DOHH2 (cell line): ENCODE results near the gene RABGAP1.

Experiments
- H3F3A ChIP-seq: fragments of 200-600 bp; sonication (generic), shearing (Covaris generic); 2 replicates; pipeline ENCODE4 v1.6.0; 2016; ENCODE audit warnings: antibody characterized with exemption, mild to moderate bottlenecking; ENCODE audit not compliant: control insufficient read depth, insufficient read depth
- H3K27ac ChIP-seq: fragments of 200-600 bp; sonication (generic); 2 replicates; pipeline ENCODE4 v1.5.1; 2014; ENCODE audit warnings: low read depth, mild to moderate bottlenecking, low read length, moderate library complexity
- H3K27me3 ChIP-seq: fragments of 200-600 bp; sonication (generic); 2 replicates; pipeline ENCODE4 v1.6.1; 2014; ENCODE audit warnings: mild to moderate bottlenecking, low read length, mixed read lengths; ENCODE audit not compliant: control insufficient read depth
- H3K36me3 ChIP-seq: fragments of 200-600 bp; sonication (generic); 2 replicates; pipeline ENCODE4 v1.6.1; 2014; ENCODE audit warnings: mild to moderate bottlenecking, low read length, moderate library complexity, mixed read lengths; ENCODE audit not compliant: control insufficient read depth
- H3K4me1 ChIP-seq: fragments of 200-600 bp; sonication (generic); 2 replicates; pipeline ENCODE4 v1.6.1; 2014; ENCODE audit warnings: mild to moderate bottlenecking, low read length, mixed read lengths; ENCODE audit not compliant: control insufficient read depth
- H3K4me2 ChIP-seq: fragments of 200-600 bp; sonication (generic); 2 replicates; pipeline ENCODE4 v1.6.0; 2014; ENCODE audit warnings: mild to moderate bottlenecking, low read length, moderate library complexity
- H3K4me3 ChIP-seq: fragments of 200-600 bp; sonication (generic); 2 replicates; pipeline ENCODE4 v1.5.1; 2014; ENCODE audit warnings: mild to moderate bottlenecking, low read length, mixed read lengths
- H3K79me2 ChIP-seq: fragments of 200-600 bp; sonication (generic); 2 replicates; pipeline ENCODE4 v1.6.1; 2014; ENCODE audit warnings: mild to moderate bottlenecking, low read length, mixed read lengths; ENCODE audit not compliant: control insufficient read depth
- H3K9me2 ChIP-seq: fragments of 200-600 bp; sonication (generic); replicated peaks from 2 replicates; pipeline ENCODE4 v1.6.1; 2014; ENCODE audit warnings: mild to moderate bottlenecking, low read length, mixed read lengths; ENCODE audit not compliant: control insufficient read depth
- H3K9me3 ChIP-seq: fragments of 200-600 bp; sonication (generic); 2 replicates; pipeline ENCODE4 v1.6.1; 2014; ENCODE audit warnings: antibody characterized with exemption, low read length, mixed read lengths; ENCODE audit not compliant: control insufficient read depth, insufficient read depth
- H4K20me1 ChIP-seq: fragments of 200-600 bp; sonication (generic); 2 replicates; pipeline ENCODE4 v1.6.0; 2014; ENCODE audit warnings: low read depth, mild to moderate bottlenecking, antibody characterized with exemption, low read length, moderate library complexity; ENCODE audit not compliant: control insufficient read depth, insufficient read depth
- EZH2phosphoT487 ChIP-seq: fragments of 200-600 bp; sonication (generic); IDR thresholded peaks from 2 replicates; pipeline ENCODE4 v1.6.1; 2017; ENCODE audit warnings: borderline replicate concordance, mild to moderate bottlenecking, antibody characterized with exemption, low read length, moderate library complexity, mixed read lengths
- TF ChIP-seq, protein P1 (sequence below): fragments of 200-600 bp; sonication (generic); IDR thresholded peaks from one replicate; pipeline ENCODE4 v1.5.1; 2014; ENCODE audit warnings: antibody characterized with exemption, mild to moderate bottlenecking, low read depth, low read length; ENCODE audit not compliant: poor library complexity, severe bottlenecking

RABGAP1 gene

DNA sequence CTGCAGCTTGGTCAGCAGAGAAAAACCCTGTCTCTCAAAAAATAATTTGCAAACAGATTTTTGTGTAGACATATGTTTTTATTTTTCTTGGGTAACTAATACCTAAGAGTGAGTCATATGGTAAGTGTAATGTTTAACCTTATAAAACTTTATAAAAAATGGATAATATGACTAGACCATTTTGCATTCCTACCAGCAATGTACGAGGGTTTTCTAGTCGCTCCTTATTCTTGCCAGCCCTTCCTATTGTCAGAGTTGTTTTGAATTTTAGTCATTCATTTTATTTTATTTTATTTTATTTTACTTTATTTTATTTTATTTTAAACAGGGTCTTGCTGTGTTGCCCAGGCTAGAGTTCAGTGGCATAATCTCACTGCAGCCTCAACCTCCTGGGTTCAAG is 37.8 kb downstream of the RABGAP1 start:
- no peaks in the 10 kb centered on the region for H3K4me1 ChIP-seq
- peaks cover 2% of the 10 kb centered on the region; the same call in 1 of the 2 replicates for H3F3A ChIP-seq
- H3K9me2 ChIP-seq = no peaks in the 10 kb centered on the region
- no peak for TF ChIP-seq EZH2phosphoT487
- TF ChIP-seq, protein P1, sequence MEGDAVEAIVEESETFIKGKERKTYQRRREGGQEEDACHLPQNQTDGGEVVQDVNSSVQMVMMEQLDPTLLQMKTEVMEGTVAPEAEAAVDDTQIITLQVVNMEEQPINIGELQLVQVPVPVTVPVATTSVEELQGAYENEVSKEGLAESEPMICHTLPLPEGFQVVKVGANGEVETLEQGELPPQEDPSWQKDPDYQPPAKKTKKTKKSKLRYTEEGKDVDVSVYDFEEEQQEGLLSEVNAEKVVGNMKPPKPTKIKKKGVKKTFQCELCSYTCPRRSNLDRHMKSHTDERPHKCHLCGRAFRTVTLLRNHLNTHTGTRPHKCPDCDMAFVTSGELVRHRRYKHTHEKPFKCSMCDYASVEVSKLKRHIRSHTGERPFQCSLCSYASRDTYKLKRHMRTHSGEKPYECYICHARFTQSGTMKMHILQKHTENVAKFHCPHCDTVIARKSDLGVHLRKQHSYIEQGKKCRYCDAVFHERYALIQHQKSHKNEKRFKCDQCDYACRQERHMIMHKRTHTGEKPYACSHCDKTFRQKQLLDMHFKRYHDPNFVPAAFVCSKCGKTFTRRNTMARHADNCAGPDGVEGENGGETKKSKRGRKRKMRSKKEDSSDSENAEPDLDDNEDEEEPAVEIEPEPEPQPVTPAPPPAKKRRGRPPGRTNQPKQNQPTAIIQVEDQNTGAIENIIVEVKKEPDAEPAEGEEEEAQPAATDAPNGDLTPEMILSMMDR = no peak
- H3K27ac ChIP-seq = no peak overlapping the region
- no peak overlapping the region for H3K4me3 ChIP-seq
- H3K79me2 ChIP-seq = peaks cover 12% of the 10 kb centered on the region; the same call in 1 of the 2 replicates
- peaks cover 3% of the 10 kb centered on the region; the same call in 1 of the 2 replicates for H4K20me1 ChIP-seq
- peaks cover 2% of the 10 kb centered on the region; the same call in 1 of the 2 replicates for H3K36me3 ChIP-seq
- no peak overlapping the region for H3K4me2 ChIP-seq
- H3K9me3 ChIP-seq = no peaks in the 10 kb centered on the region
- H3K27me3 ChIP-seq = no peaks in the 10 kb centered on the region

DNA sequence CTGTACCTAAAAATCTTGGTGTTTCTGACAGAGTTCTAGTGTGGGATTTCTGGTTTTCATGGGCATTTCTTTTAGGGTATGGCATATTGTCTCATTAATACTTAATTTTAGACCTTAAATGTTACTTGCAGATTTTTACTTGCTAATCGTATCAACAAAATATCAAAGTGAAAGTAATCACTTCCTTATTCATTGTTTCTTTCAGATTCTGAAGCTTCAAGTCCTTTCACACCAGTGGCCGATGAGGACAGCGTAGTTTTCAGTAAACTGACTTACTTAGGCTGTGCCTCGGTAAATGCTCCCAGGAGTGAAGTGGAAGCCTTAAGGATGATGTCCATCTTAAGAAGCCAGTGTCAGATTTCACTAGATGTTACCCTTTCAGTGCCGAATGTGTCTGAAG is 45.2 kb downstream of the RABGAP1 start:
- peaks cover 5% of the 10 kb centered on the region; the same call in 1 of the 2 replicates for H3F3A ChIP-seq
- H4K20me1 ChIP-seq = no peaks in the 10 kb centered on the region
- H3K27ac ChIP-seq = no peak overlapping the region
- no peak overlapping the region for H3K4me2 ChIP-seq
- H3K36me3 ChIP-seq = peaks cover 46% of the 10 kb centered on the region
- TF ChIP-seq EZH2phosphoT487 = no peak
- TF ChIP-seq, protein P1 = no peak
- peaks cover 5% of the 10 kb centered on the region; the same call in 1 of the 2 replicates for H3K79me2 ChIP-seq
- H3K4me3 ChIP-seq = no peak overlapping the region
- H3K27me3 ChIP-seq = no peaks in the 10 kb centered on the region
- H3K9me3 ChIP-seq = no peaks in the 10 kb centered on the region
- H3K4me1 ChIP-seq = no peaks in the 10 kb centered on the region
- H3K9me2 ChIP-seq = no peaks in the 10 kb centered on the region

DNA sequence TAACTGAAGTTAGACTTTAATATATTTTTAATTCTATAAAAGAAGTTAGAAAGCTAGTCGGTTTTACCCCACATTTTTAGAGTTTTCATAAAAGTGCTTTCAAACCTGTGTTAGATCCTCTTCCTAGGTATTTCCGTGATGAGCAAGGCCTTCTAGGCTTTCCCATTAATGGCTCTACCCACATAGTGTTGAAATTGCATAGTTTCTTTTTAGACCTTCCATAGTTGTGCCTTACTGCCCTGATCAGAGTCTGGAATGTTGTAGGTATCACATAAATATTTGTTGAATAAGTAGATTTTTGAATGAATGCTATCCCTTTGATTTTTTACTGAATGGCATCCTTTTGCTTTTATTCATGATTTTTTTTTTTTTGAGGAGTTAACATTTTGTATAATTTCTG is 47.3 kb downstream of the RABGAP1 start:
- H3K9me2 ChIP-seq = no peaks in the 10 kb centered on the region
- H4K20me1 ChIP-seq = no peaks in the 10 kb centered on the region
- H3K79me2 ChIP-seq = no peaks in the 10 kb centered on the region; the same call in 1 of the 2 replicates
- H3K9me3 ChIP-seq = no peaks in the 10 kb centered on the region
- H3F3A ChIP-seq = peaks cover 4% of the 10 kb centered on the region; the same call in 1 of the 2 replicates
- H3K36me3 ChIP-seq = peaks cover 50% of the 10 kb centered on the region
- H3K27ac ChIP-seq = no peak overlapping the region
- TF ChIP-seq, protein P1 = no peak
- no peak for TF ChIP-seq EZH2phosphoT487
- H3K4me2 ChIP-seq = no peak overlapping the region
- H3K27me3 ChIP-seq = no peaks in the 10 kb centered on the region
- H3K4me1 ChIP-seq = no peaks in the 10 kb centered on the region
- H3K4me3 ChIP-seq = no peak overlapping the region
